ENCODE data around the gene SUN5.

Gene SUN5

GRCh38 chr20:33026779-33027759 lies 22.8 kb upstream of the SUN5 start:
- no peak for DNase-seq

- no peak for DNase-seq
Observed at GRCh38 chr20:33026072-33026778, 22.0 kb upstream of the SUN5 start.

- DNase-seq: no peak
Observed at GRCh38 chr20:33025318-33025876, 21.2 kb upstream of the SUN5 start.

GRCh38 chr20:33024609-33025317 lies 20.5 kb upstream of the SUN5 start:
- DNase-seq: no peak

GRCh38 chr20:33024243-33024560 lies 20.0 kb upstream of the SUN5 start:
- no peak for DNase-seq

GRCh38 chr20:33023439-33024242 lies 19.4 kb upstream of the SUN5 start:
- no peak for DNase-seq

GRCh38 chr20:33022694-33023438 lies 18.6 kb upstream of the SUN5 start:
- no peak for DNase-seq

GRCh38 chr20:33022289-33022688 lies 18.1 kb upstream of the SUN5 start:
- DNase-seq: no peak

GRCh38 chr20:33021879-33022278 lies 17.6 kb upstream of the SUN5 start:
- DNase-seq: no peak

GRCh38 chr20:33020278-33021161 lies 16.3 kb upstream of the SUN5 start:
- no peak for DNase-seq

GRCh38 chr20:33019465-33020277 lies 15.4 kb upstream of the SUN5 start:
- DNase-seq: no peak

- DNase-seq: no peak
Observed at GRCh38 chr20:33018169-33018931, 14.1 kb upstream of the SUN5 start.

GRCh38 chr20:33017542-33017941 lies 13.3 kb upstream of the SUN5 start:
- DNase-seq: no peak

- no peak for DNase-seq
Observed at GRCh38 chr20:33016581-33017109, 12.4 kb upstream of the SUN5 start.

- no peak for DNase-seq
Observed at GRCh38 chr20:33015700-33016580, 11.7 kb upstream of the SUN5 start.

- DNase-seq: no peak
Observed at GRCh38 chr20:33015114-33015484, 10.9 kb upstream of the SUN5 start.

- DNase-seq: no peak
Observed at GRCh38 chr20:33014336-33015113, 10.3 kb upstream of the SUN5 start.

Measured in effector CD4-positive, alpha-beta T cell (primary cell).